Activated CD4-positive, alpha-beta memory T cell treated with anti-CD3 and anti-CD28 coated beads for 36 hours (primary cell): ENCODE measurements around the gene INHBC. TPM values are rescaled to one million over a fixed set of nuclear protein-coding genes. Genes with fewer than 3 reads are reported as not detected.
"Not testable (repeated sequence)": the region's sequence is repeated elsewhere in the genome, so short reads cannot be mapped to it uniquely, and the experiment has no call there.

Experiments
- CTCF ChIA-PET: fragments of 350-600 bp; sonication (Branson Sonifier 250); formaldehyde crosslinking; loops from one replicate; lab custom pipeline; 2021; ENCODE audit warnings: antibody characterized with exemption, inconsistent platforms; lab: Charles Lee
- POLR2A ChIA-PET: fragments of 350-600 bp; sonication (Branson Sonifier 250); formaldehyde crosslinking; loops from one replicate; lab custom pipeline; 2021; ENCODE audit warnings: antibody characterized with exemption; lab: Charles Lee
- DNase-seq: peaks from one replicate; pipeline ENCODE4 v3.0.0-alpha.2; 2020
- H3K27ac Mint-ChIP-seq: one replicate; pipeline ENCODE4 v1.8.0; 2021; ENCODE audit warnings: mixed read lengths
- H3K27me3 Mint-ChIP-seq: one replicate; pipeline ENCODE4 v1.8.0; 2021; ENCODE audit warnings: mixed read lengths
- H3K36me3 Mint-ChIP-seq: one replicate; pipeline ENCODE4 v1.8.0; 2021; ENCODE audit warnings: mixed read lengths
- H3K4me1 Mint-ChIP-seq: one replicate; pipeline ENCODE4 v1.8.0; 2021; ENCODE audit warnings: low read depth, mixed read lengths
- H3K4me3 Mint-ChIP-seq: one replicate; pipeline ENCODE4 v1.8.0; 2021; ENCODE audit warnings: mild to moderate bottlenecking, mixed read lengths
- H3K9me3 Mint-ChIP-seq: one replicate; pipeline ENCODE4 v1.8.0; 2021; ENCODE audit warnings: mixed read lengths
- intact Hi-C: fragments of 100-400 bp; cut with micrococcal nuclease; formaldehyde crosslinking; loops from one replicate; pipeline ENCODE4 v1.15.1; 2023
- total RNA-seq, 2 experiments: library from RNA; stranded (reverse); gene quantifications; one replicate each; pipeline ENCODE4 v1.2.3, GENCODE V29; 2021

Gene INHBC
- total RNA-seq, 2 experiments from 2014 or later, result not detected

DNA sequence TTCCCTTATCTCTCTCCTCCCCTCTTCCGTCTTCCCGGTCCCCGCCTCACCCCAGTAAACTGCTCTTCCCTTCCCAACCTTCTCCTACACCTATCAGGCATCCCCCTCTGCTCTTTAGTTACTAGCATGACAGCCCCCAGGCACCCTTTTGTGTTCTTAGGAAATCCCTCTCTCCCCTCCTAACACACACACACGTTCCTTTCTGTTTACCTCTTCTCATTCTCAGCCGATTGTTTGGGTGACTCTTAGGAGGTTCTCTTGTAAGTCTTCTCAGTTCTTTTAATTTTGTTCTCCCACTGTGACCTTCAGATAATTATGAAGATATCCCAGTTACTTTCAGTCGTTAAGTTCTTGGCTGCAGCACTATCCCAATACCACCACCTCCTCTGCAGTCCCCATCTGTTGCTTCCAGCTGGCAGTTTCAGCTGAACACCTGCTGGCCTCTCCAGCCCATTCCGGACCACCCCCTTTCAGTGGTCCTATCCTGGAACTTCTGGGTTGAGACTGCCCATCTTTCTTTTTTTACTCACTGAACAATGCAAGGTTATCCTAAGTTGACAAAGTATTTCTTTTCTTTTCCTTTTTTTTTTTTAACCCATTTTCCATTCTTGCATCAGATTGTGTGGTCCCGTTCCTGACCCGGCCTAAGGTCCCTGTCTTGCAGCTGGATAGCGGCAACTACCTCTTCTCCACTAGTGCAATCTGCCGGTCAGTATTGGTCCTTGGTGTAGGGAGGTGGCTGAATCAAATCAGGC is 54.0 kb downstream of the INHBC start:
- Mint-ChIP-seq H3K9me3 (no peaks in the 10 kb centered on the region), H3K4me3 (peak overlapping the region; percentile 97), H3K36me3 (peaks cover 43% of the 10 kb centered on the region), H3K27ac (peak overlapping the region; percentile 94), H3K27me3 (no peaks in the 10 kb centered on the region), H3K4me1 (peaks cover 36% of the 10 kb centered on the region)
- ChIA-PET CTCF (interaction anchor here (3.2 kb wide), 1 partner anchor 30 kb away, joined by 12 read pairs; the partner anchor contains the start of gene GLI1), POLR2A (interaction anchor here (2.7 to 3.7 kb wide), 2 partner anchors 9 to 28 kb away, joined by 10 to 14 read pairs; partner anchors contain the start of gene ARHGAP9)
- intact Hi-C loops, result no loop called here
- no peak for DNase-seq

DNA sequence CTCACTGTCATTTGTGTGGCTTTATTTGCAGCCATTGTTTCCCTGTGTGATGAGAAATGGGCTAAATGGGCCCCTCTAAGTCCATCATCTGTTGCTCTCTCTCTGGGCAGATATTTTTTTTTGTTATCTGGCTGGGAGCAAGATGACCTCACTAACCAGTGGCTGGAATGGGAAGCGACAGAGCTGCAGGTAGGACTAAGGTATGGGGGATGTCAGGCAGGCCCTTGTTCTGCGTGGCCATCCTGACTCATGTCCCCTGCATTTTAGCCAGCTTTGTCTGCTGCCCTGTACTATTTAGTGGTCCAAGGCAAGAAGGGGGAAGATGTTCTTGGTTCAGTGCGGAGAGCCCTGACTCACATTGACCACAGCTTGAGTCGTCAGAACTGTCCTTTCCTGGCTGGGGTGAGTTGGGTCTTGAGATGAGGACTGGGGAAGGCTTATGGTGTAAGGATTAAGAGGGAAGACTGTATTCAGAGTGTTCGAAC is 54.6 kb downstream of the INHBC start:
- Mint-ChIP-seq H3K27me3 (no peaks in the 10 kb centered on the region), H3K4me1 (peaks cover 36% of the 10 kb centered on the region), H3K27ac (peak overlapping the region; percentile 94), H3K36me3 (peaks cover 43% of the 10 kb centered on the region), H3K4me3 (peak overlapping the region; percentile 97), H3K9me3 (no peaks in the 10 kb centered on the region)
- DNase-seq, result no peak
- POLR2A ChIA-PET, result interaction anchor here (1.1 to 3.7 kb wide), 3 partner anchors 10 to 28 kb away, joined by 3 to 14 read pairs (median 10); partner anchors contain the start of gene ARHGAP9
- intact Hi-C loops, result no loop called here
- CTCF ChIA-PET, result interaction anchor here (1.4 to 3.2 kb wide), 2 partner anchors 13 to 30 kb away, joined by 3 to 12 read pairs; partner anchors contain the start of gene GLI1

DNA sequence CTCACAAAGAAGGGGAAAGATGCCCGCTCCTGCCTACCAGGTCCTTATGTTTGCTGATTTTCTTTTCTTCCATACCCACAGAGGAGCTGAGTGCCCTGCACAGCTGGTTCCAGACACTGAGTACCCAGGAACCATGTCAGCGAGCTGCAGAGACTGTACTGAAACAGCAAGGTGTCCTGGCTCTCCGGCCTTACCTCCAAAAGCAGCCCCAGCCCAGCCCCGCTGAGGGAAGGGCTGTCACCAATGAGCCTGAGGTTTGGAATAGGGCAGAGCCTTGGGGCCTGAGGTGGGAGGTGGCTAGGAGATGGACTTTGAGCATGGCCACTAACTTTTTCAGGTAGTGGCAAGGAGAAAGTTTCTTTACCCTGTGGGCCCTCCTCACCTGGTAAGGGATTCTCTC is 55.5 kb downstream of the INHBC start:
- H3K27ac Mint-ChIP-seq, result no peak overlapping the region
- intact Hi-C loops, result no loop called here
- H3K36me3 Mint-ChIP-seq, result peaks cover 45% of the 10 kb centered on the region
- no peaks in the 10 kb centered on the region for H3K9me3 Mint-ChIP-seq
- no peak for DNase-seq
- H3K4me3 Mint-ChIP-seq, result no peak overlapping the region
- peaks cover 36% of the 10 kb centered on the region for H3K4me1 Mint-ChIP-seq
- no peaks in the 10 kb centered on the region for H3K27me3 Mint-ChIP-seq
- ChIA-PET CTCF (interaction anchor here (1.1 to 3.2 kb wide), 3 partner anchors 10 to 31 kb away, joined by 3 to 12 read pairs (median 4); partner anchors contain the start of gene GLI1), POLR2A (interaction anchor here (0.8 to 3.7 kb wide), 4 partner anchors 10 to 27 kb away, joined by 3 to 14 read pairs (median 7); partner anchors contain the start of gene ARHGAP9)

DNA sequence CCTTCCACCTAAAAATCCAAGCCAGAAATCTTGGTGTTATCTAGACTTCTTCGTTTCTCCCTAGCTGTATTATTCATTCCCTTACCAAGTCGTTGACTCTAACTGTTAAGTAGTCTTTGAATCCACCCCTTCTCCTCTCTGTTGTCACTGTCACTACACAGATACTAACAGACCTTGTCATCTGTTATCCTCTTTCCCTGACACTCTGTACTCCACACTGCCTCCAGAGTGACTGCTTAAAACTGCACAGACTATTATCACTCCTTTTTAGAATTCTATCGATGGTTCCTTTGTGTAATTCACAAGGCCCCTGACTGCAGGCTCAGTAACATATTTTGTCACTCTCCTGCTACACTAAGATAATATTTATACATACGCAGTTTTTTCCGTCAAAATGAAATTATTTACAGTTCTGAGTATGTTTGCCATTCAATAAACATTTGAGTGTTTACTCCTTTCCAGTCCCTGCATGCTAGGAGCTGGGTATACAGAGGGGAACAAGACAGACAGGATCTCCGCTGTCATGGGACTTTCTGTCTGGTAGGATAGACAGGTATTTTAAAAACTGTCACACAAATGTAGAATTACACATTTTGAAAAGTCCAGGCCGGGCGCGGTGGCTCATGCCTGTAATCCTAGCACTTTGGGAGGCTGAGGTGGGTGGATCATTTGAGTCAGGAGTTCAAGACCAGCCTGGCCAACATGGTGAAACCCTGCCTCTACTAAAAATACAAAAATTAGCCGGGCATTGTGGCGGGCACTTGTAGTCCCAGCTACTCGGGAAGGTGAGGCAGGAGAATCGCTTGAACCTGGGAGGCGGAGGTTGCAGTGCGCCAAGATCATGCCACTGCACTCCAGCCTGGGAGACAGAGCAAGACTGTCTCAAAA is 57.1 kb downstream of the INHBC start:
- ChIA-PET CTCF (interaction anchor here (0.6 to 3.2 kb wide), 5 partner anchors 11 to 51 kb away, joined by 3 to 12 read pairs (median 4); partner anchors contain the start of genes GLI1 and INHBE), POLR2A (interaction anchor here (0.8 to 3.7 kb wide), 3 partner anchors 12 to 25 kb away, joined by 3 to 10 read pairs (median 4); partner anchors contain the start of gene ARHGAP9)
- H3K27ac Mint-ChIP-seq, result peak overlapping the region; percentile 69

DNA sequence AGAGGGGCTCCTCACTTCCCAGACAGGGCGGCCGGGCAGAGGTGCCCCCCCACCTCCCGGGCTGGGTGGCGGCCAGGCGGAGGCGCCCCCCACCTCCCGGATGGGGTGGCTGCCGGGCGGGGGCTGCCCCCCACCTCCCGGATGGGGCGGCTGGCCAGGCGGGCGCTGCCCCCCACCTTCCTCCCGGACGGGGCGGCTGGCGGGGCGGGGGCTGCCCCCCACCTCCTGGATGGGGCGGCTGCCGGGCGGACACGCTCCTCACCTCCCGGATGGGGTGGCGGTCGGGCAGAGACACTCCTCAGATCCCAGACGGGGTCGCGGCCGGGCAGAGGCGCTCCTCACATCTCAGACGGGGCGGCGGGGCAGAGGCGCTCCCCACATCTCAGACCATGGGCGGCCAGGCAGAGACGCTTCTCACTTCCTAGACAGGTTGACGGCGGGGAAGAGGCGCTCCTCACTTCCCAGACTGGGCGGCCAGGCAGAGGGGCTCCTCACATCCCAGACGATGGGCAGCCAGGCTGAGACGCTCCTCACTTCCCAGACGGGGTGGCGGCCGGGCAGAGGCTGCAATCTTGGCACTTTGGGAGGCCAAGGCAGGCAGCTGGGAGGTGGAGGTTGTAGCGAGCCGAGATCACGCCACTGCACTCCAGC is 60.6 kb downstream of the INHBC start:
- H3K27me3 Mint-ChIP-seq, H3K9me3 Mint-ChIP-seq, POLR2A ChIA-PET, CTCF ChIA-PET, DNase-seq, H3K27ac Mint-ChIP-seq, H3K4me3 Mint-ChIP-seq, intact Hi-C loops: not testable (repeated sequence)
- peaks cover 16% of the 10 kb centered on the region for H3K4me1 Mint-ChIP-seq
- peaks cover 54% of the 10 kb centered on the region for H3K36me3 Mint-ChIP-seq

More for the DNA sequence above, 57.1 kb downstream of the INHBC start:
- Mint-ChIP-seq H3K36me3 (peaks cover 53% of the 10 kb centered on the region), H3K4me1 (peaks cover 36% of the 10 kb centered on the region), H3K9me3 (no peaks in the 10 kb centered on the region), H3K27me3 (no peaks in the 10 kb centered on the region), H3K4me3 (no peak overlapping the region)
- intact Hi-C loops, result loop anchor here (2.0 kb wide), 1 partner anchor 13 kb away; the partner anchor contains the start of gene ARHGAP9
- DNase-seq, result no peak

DNA sequence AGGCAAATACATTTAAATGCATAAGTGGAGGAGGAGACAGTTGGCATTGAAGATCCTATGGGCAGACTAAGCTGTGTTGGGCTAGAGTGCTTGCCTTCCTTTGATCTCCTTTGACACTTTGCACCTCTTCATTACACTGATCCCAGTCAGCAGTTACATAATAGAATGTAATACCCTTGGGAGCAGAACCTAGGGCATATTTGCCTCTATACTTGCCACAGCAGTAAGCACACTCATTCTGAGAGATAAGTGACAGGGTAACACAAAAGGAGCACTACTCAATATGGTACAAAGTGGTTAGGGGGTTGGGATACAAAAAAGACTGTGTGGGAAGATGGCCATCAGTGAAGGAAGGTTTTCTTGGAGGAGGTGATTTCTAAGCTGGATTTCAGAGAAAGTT is 62.2 kb downstream of the INHBC start:
- no peaks in the 10 kb centered on the region for H3K27me3 Mint-ChIP-seq
- peaks cover 54% of the 10 kb centered on the region for H3K36me3 Mint-ChIP-seq
- H3K9me3 Mint-ChIP-seq, result no peaks in the 10 kb centered on the region
- POLR2A ChIA-PET, result no interaction called here
- intact Hi-C loops, result no loop called here
- no peak overlapping the region for H3K4me3 Mint-ChIP-seq
- DNase-seq, result no peak
- peaks cover 10% of the 10 kb centered on the region for H3K4me1 Mint-ChIP-seq
- H3K27ac Mint-ChIP-seq, result peak overlapping the region; percentile 13
- CTCF ChIA-PET, result no interaction called here

DNA sequence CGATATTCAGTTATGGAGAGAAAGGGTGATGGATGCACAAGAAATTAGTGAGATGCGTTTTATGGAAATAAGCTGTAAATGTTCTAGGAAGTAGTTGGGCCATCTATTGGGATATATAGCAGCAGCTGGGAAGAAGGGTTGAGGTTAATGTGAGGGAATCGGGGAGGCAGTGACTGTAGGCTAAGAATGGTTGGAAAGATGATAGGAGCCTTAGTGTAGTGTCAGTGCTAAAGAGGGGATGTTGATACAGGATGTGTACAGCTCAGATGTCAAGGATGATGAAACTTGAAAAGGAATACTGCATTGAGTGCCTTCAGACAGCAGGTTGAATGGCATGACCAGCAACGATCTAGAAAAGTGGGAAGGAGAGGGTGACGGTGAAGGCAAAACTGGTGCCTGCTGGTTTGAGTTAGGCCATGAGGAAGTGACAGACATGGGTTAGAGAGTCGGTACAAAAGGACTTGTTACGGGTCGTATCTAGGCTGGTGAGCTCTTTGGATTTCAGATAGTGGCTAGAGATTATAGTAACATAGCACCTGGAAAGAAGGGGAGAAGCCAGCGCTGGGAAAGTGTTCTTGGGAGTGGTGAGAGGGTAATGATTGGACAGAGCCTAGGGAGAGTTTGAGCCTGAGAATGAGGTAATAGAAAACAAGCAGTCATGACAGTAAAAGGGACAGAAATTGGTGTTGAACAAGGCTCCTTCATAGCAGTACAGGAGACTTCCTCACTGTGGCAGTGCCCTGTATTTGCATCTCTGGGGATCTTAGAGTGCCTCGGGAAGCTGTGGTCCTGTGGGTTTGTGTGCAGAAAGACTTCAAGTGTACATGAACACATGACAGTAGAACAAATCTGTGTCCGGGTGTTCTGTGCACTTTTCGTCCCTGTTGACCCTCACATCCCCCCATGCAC is 62.9 kb downstream of the INHBC start:
- DNase-seq, result no peak
- H3K9me3 Mint-ChIP-seq, result no peaks in the 10 kb centered on the region
- H3K36me3 Mint-ChIP-seq, result peaks cover 60% of the 10 kb centered on the region
- no peak overlapping the region for H3K4me3 Mint-ChIP-seq
- POLR2A ChIA-PET, result no interaction called here
- CTCF ChIA-PET, result no interaction called here
- peaks cover 13% of the 10 kb centered on the region for H3K4me1 Mint-ChIP-seq
- intact Hi-C loops, result no loop called here
- H3K27ac Mint-ChIP-seq, result peak overlapping the region; percentile 13
- no peaks in the 10 kb centered on the region for H3K27me3 Mint-ChIP-seq

DNA sequence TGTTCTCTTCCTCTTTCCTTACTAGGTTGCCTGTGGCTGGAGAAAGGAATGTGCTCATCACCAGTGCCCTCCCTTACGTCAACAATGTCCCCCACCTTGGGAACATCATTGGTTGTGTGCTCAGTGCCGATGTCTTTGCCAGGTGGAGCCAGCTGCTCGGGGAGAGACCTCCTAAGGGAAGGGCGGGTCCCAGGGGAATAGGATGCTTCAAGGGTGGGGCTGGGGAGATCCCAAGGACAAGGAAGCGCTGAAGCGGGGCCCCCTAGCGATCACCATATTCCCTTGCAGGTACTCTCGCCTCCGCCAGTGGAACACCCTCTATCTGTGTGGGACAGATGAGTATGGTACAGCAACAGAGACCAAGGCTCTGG is 63.5 kb downstream of the INHBC start:
- no peaks in the 10 kb centered on the region for H3K27me3 Mint-ChIP-seq
- peaks cover 7% of the 10 kb centered on the region for H3K4me1 Mint-ChIP-seq

DNA sequence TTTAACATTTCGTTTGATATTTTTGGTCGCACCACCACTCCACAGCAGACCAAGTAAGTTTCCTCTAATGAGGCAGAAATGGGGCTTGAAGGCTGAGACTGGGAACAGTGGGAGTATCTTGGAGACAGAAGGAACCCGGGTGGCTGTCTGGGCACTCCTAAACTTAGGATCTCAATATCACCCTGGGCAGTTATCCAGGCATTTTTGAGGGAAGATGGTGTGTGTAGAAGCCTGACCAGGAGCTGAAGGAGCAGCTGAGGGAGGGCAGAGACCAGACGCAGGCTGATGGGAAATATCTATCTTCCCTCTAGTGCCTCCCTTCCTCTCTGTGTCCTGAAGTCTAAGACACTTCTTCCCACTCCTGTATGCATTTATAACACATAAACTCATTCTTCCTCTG is 64.0 kb downstream of the INHBC start:
- POLR2A ChIA-PET, result no interaction called here
- H3K27ac Mint-ChIP-seq, result no peak overlapping the region
- intact Hi-C loops, result no loop called here
- H3K36me3 Mint-ChIP-seq, result peaks cover 59% of the 10 kb centered on the region
- no peak overlapping the region for H3K4me3 Mint-ChIP-seq
- no peaks in the 10 kb centered on the region for H3K9me3 Mint-ChIP-seq
- peaks cover 7% of the 10 kb centered on the region for H3K4me1 Mint-ChIP-seq
- no peaks in the 10 kb centered on the region for H3K27me3 Mint-ChIP-seq
- CTCF ChIA-PET, result no interaction called here
- no peak for DNase-seq

More for the DNA sequence above, 63.5 kb downstream of the INHBC start:
- POLR2A ChIA-PET, result no interaction called here
- H3K36me3 Mint-ChIP-seq, result peaks cover 58% of the 10 kb centered on the region
- DNase-seq, result no peak
- no peak overlapping the region for H3K4me3 Mint-ChIP-seq
- no peaks in the 10 kb centered on the region for H3K9me3 Mint-ChIP-seq
- CTCF ChIA-PET, result no interaction called here
- no peak overlapping the region for H3K27ac Mint-ChIP-seq
- intact Hi-C loops, result no loop called here

DNA sequence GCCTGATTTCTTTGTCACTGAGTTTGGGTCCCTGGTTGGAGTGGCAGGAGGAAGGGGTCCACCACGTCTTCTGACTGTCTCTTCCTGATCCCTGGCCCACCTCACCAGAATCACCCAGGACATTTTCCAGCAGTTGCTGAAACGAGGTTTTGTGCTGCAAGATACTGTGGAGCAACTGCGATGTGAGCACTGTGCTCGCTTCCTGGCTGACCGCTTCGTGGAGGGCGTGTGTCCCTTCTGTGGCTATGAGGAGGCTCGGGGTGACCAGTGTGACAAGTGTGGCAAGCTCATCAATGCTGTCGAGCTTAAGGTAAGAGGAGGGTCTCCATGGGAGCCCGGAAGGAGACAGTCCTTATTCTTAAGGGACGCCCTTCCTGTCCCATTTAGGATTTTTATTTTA is 65.6 kb downstream of the INHBC start:
- ChIA-PET POLR2A (interaction anchor here (0.7 to 2.0 kb wide), 3 partner anchors 10 to 23 kb away, joined by 3 to 4 read pairs (median 3); no protein-coding TSS in a partner anchor), CTCF (no interaction called here)
- DNase-seq, result no peak
- no peaks in the 10 kb centered on the region for H3K9me3 Mint-ChIP-seq
- no peaks in the 10 kb centered on the region for H3K27me3 Mint-ChIP-seq
- peaks cover 65% of the 10 kb centered on the region for H3K36me3 Mint-ChIP-seq
- no peak overlapping the region for H3K4me3 Mint-ChIP-seq
- intact Hi-C loops, result no loop called here
- no peak overlapping the region for H3K27ac Mint-ChIP-seq
- peaks cover 7% of the 10 kb centered on the region for H3K4me1 Mint-ChIP-seq
